ENCODE data around the gene HS2ST1. TPM values are rescaled to one million over a fixed set of nuclear protein-coding genes. Genes with fewer than 3 reads are reported as not detected.

HS2ST1 gene
- total and polyA plus RNA-seq, 4 donors, result 4.1 to 45.3 (median 16.3) TPM

- Histone ChIP-seq H3K4me1 (ENCODE audit: control insufficient read depth in 5 of 5, insufficient read depth in 5 of 5, low read length in 5 of 5) (peaks cover 0 to 11% (median 3%) of the 10 kb centered on the region in 5 donors), H3K9ac (ENCODE audit: insufficient read depth in 1 of 2, low read length in 2 of 2) (no peak overlapping the region), H3K36me3 (ENCODE audit: control insufficient read depth in 4 of 4, insufficient read depth in 4 of 4, low read length in 4 of 4) (no peaks in the 10 kb centered on the region), H3K4me3 (no peak overlapping the region), H3K9me3 (ENCODE audit: control insufficient read depth in 4 of 4, insufficient read depth in 3 of 4, low read length in 3 of 4) (no peaks in the 10 kb centered on the region), H3K27me3 (ENCODE audit: control insufficient read depth in 3 of 3, insufficient read depth in 3 of 3, low read length in 2 of 3) (no peaks in the 10 kb centered on the region), H3K27ac (ENCODE audit: low read depth in 1 of 2, low read length in 1 of 2) (no peak overlapping the region)
- ATAC-seq (ENCODE audit: insufficient read depth, low FRiP score), result no peak
- no peak for DNase-seq
- no peak for TF ChIP-seq CTCF (IDR thresholded peaks at IDR 0.05; ENCODE audit: control extremely low read depth, extremely low read depth)
- WGBS, 2 donors, result 50 to 68% methylated on average over 2 of the region's 2 CpGs
Measured at GRCh38 chr1:86970938-86971337, 56.5 kb downstream of the HS2ST1 start.

- Histone ChIP-seq H3K9ac (ENCODE audit: insufficient read depth in 1 of 2, low read length in 2 of 2) (no peak overlapping the region), H3K9me3 (ENCODE audit: control insufficient read depth in 4 of 4, insufficient read depth in 3 of 4, low read length in 3 of 4) (no peaks in the 10 kb centered on the region), H3K27me3 (ENCODE audit: control insufficient read depth in 3 of 3, insufficient read depth in 3 of 3, low read length in 2 of 3) (no peaks in the 10 kb centered on the region), H3K4me3 (no peak overlapping the region), H3K27ac (ENCODE audit: low read depth in 1 of 2, low read length in 1 of 2) (no peak overlapping the region), H3K36me3 (ENCODE audit: control insufficient read depth in 4 of 4, insufficient read depth in 4 of 4, low read length in 4 of 4) (no peaks in the 10 kb centered on the region), H3K4me1 (ENCODE audit: control insufficient read depth in 5 of 5, insufficient read depth in 5 of 5, low read length in 5 of 5) (peaks cover 0 to 11% (median 3%) of the 10 kb centered on the region in 5 donors)
- WGBS, 2 donors, result 68 to 84% methylated on average over 3 of the region's 3 CpGs
- TF ChIP-seq CTCF (IDR thresholded peaks at IDR 0.05; ENCODE audit: control extremely low read depth, extremely low read depth), result no peak
- DNase-seq (no peak), ATAC-seq (ENCODE audit: insufficient read depth, low FRiP score) (no peak)
Measured at GRCh38 chr1:86971778-86972177, 57.3 kb downstream of the HS2ST1 start.

GRCh38 chr1:86972262-86972661 lies 57.8 kb downstream of the HS2ST1 start:
- 83 to 86% methylated on average over 2 of the region's 2 CpGs for whole genome bisulfite sequencing, 2 donors
- DNase-seq (no peak), ATAC-seq (ENCODE audit: insufficient read depth, low FRiP score) (no peak)

More at GRCh38 chr1:86972262-86972661, 57.8 kb downstream of the HS2ST1 start:
- TF ChIP-seq CTCF (IDR thresholded peaks at IDR 0.05; ENCODE audit: control extremely low read depth, extremely low read depth), result no peak
- Histone ChIP-seq H3K9me3 (ENCODE audit: control insufficient read depth in 4 of 4, insufficient read depth in 3 of 4, low read length in 3 of 4) (no peaks in the 10 kb centered on the region), H3K9ac (ENCODE audit: insufficient read depth in 1 of 2, low read length in 2 of 2) (no peak overlapping the region), H3K4me3 (no peak overlapping the region), H3K4me1 (ENCODE audit: control insufficient read depth in 5 of 5, insufficient read depth in 5 of 5, low read length in 5 of 5) (peaks cover 0 to 11% (median 3%) of the 10 kb centered on the region in 5 donors), H3K27ac (ENCODE audit: low read depth in 1 of 2, low read length in 1 of 2) (no peak overlapping the region), H3K27me3 (ENCODE audit: control insufficient read depth in 3 of 3, insufficient read depth in 3 of 3, low read length in 2 of 3) (no peaks in the 10 kb centered on the region), H3K36me3 (ENCODE audit: control insufficient read depth in 4 of 4, insufficient read depth in 4 of 4, low read length in 4 of 4) (no peaks in the 10 kb centered on the region)

Measured in lung (tissue), 12 donors.